ENCODE data around the gene CADM2.

DNA sequence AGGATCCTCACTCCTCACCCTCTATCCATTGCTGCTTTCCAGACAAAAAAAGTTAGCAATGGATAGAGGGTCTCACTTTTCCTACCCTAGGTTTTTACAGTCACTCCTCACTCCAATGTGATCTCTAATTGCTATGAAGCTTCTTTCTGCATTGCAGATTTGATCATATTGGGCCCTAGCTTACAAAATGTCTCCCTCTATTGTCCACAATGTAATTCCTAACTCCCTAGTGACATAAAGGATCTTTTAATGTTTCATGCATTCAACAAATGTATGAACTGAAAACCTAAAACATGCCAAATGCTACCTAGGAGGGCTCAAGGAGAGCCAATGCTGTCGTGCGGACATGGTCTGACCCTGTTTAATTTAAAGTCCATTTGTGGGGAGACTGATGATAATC is 234.8 kb downstream of the CADM2 start:
- TF ChIP-seq, protein P1, sequence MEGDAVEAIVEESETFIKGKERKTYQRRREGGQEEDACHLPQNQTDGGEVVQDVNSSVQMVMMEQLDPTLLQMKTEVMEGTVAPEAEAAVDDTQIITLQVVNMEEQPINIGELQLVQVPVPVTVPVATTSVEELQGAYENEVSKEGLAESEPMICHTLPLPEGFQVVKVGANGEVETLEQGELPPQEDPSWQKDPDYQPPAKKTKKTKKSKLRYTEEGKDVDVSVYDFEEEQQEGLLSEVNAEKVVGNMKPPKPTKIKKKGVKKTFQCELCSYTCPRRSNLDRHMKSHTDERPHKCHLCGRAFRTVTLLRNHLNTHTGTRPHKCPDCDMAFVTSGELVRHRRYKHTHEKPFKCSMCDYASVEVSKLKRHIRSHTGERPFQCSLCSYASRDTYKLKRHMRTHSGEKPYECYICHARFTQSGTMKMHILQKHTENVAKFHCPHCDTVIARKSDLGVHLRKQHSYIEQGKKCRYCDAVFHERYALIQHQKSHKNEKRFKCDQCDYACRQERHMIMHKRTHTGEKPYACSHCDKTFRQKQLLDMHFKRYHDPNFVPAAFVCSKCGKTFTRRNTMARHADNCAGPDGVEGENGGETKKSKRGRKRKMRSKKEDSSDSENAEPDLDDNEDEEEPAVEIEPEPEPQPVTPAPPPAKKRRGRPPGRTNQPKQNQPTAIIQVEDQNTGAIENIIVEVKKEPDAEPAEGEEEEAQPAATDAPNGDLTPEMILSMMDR (IDR thresholded peaks at IDR 0.05): no peak
- no peak for TF ChIP-seq POLR2A (IDR thresholded peaks at IDR 0.05)

Data from thyroid gland (tissue), 4 donors.